WTC11 (cell line): Measurements from ENCODE around the gene KLHL26.
A peak's percentile ranks its signal among the peaks of the same experiment; 100 is the strongest.

Experiments
- ATF2 ChIP-seq: sonication (generic); formaldehyde crosslinking; IDR thresholded peaks from 2 replicates; pipeline ENCODE4 v1.8.1; 2022; ENCODE audit warnings: low read depth, missing genetic modification reagents, borderline replicate concordance
- ATF3 ChIP-seq: sonication (generic); formaldehyde crosslinking; conservative IDR thresholded peaks from 2 replicates; pipeline ENCODE4 v1.8.1; 2022; ENCODE audit warnings: mild to moderate bottlenecking, missing genetic modification reagents
- CREB1 ChIP-seq: sonication (generic); formaldehyde crosslinking; IDR thresholded peaks from 2 replicates; pipeline ENCODE4 v1.8.0; 2023; ENCODE audit warnings: mild to moderate bottlenecking, missing genetic modification reagents
- CREM ChIP-seq: sonication (generic); formaldehyde crosslinking; IDR thresholded peaks from 2 replicates; pipeline ENCODE4 v1.8.1; 2022; ENCODE audit warnings: mild to moderate bottlenecking, missing genetic modification reagents, moderate library complexity
- CTCF ChIP-seq: fragments of 200-600 bp; IDR thresholded peaks from 2 replicates; pipeline ENCODE4 v1.8.0; 2022; ENCODE audit warnings: antibody characterized with exemption
- FOXP1 ChIP-seq: sonication (generic); formaldehyde crosslinking; IDR thresholded peaks from 2 replicates; pipeline ENCODE4 v1.8.0; 2022; ENCODE audit warnings: missing genetic modification reagents, mild to moderate bottlenecking, moderate library complexity, borderline replicate concordance
- JUN ChIP-seq: sonication (generic); formaldehyde crosslinking; IDR thresholded peaks from 2 replicates; pipeline ENCODE4 v1.8.0; 2023; ENCODE audit warnings: mild to moderate bottlenecking, missing genetic modification reagents
- NR2C2 ChIP-seq: sonication (generic); formaldehyde crosslinking; IDR thresholded peaks from 2 replicates; pipeline ENCODE4 v1.8.0; 2022; ENCODE audit warnings: mild to moderate bottlenecking, missing genetic modification reagents
- SMAD3 ChIP-seq: sonication (generic); formaldehyde crosslinking; IDR thresholded peaks from 2 replicates; pipeline ENCODE4 v1.8.0; 2022; ENCODE audit warnings: missing genetic modification reagents, mild to moderate bottlenecking, borderline replicate concordance
- TEAD4 ChIP-seq: sonication (generic); formaldehyde crosslinking; IDR thresholded peaks from 2 replicates; pipeline ENCODE4 v1.8.0; 2022; ENCODE audit warnings: mild to moderate bottlenecking, missing genetic modification reagents
- ZNF219 ChIP-seq: sonication (generic); formaldehyde crosslinking; IDR thresholded peaks from 2 replicates; pipeline ENCODE4 v1.8.0; 2023; ENCODE audit warnings: missing genetic modification reagents, mild to moderate bottlenecking, borderline replicate concordance
- ZNF423 ChIP-seq: fragments of 250-450 bp; sonication (Bioruptor Pico); IDR thresholded peaks from 2 replicates; pipeline ENCODE4 v2.1.2; 2022; ENCODE audit warnings: mild to moderate bottlenecking, moderate library complexity

- TF ChIP-seq CREM (CRISPR knock-in tag), result no peak
- no peak for TF ChIP-seq ATF2 (CRISPR knock-in tag)
- TF ChIP-seq JUN (CRISPR knock-in tag), result no peak
- TF ChIP-seq SMAD3 (CRISPR knock-in tag), result no peak
- no peak for TF ChIP-seq ATF3
- TF ChIP-seq CTCF, result no peak
- peak; percentile 60; the same call in 1 of the 2 replicates for TF ChIP-seq FOXP1 (CRISPR knock-in tag)
- no peak for TF ChIP-seq ZNF423 (CRISPR knock-in tag)
- TF ChIP-seq ZNF219 (CRISPR knock-in tag), result no peak
- no peak for TF ChIP-seq TEAD4 (CRISPR knock-in tag)
- TF ChIP-seq NR2C2 (CRISPR knock-in tag), result no peak
- no peak for TF ChIP-seq CREB1 (CRISPR knock-in tag)
These were observed 43.3 kb upstream of the KLHL26 start for GRCh38 chr19:18593367-18594095.
